ENCODE results near the gene DMD.

- TF ChIP-seq POLR2AphosphoS5 (IDR thresholded peaks at IDR 0.05; ENCODE audit: low read depth, low read length) (no peak), CTCF (IDR thresholded peaks at IDR 0.05) (no peak), SIN3A (IDR thresholded peaks at IDR 0.05; ENCODE audit: borderline replicate concordance, insufficient read depth, low read depth, low read length) (no peak), REST (IDR thresholded peaks at IDR 0.05; ENCODE audit: insufficient read depth in 1 of 2, low read depth in 2 of 2, low read length in 1 of 2) (no peak), TCF7L2 (IDR thresholded peaks at IDR 0.05; ENCODE audit: low read depth, low read length) (no peak)
Observed at GRCh38 chrX:31508338-31508737, 1703.0 kb downstream of the DMD start.

All from Panc1 (cell line).